Neural cell (in vitro differentiated cells): ENCODE data around the gene ZNF14.

ENCODE experiments used
- EZH2 ChIP-seq: fragments of 200-600, 300-800 bp; shearing (Covaris generic), sonication (generic); IDR thresholded peaks from 2 replicates; pipeline ENCODE4 v1.6.1; 2014; ENCODE audit warnings: antibody characterized with exemption, low read length, borderline replicate concordance, mild to moderate bottlenecking; ENCODE audit not compliant: insufficient read depth, poor library complexity, severe bottlenecking
- POLR2AphosphoS5 ChIP-seq: IDR thresholded peaks from 2 replicates; pipeline ENCODE4 v1.6.1; 2012
- TF ChIP-seq, protein P1 (sequence below): fragments of 450-650 bp; IDR thresholded peaks from 2 replicates; pipeline ENCODE4 v1.5.1; 2014; ENCODE audit warnings: antibody characterized with exemption, mild to moderate bottlenecking, moderate library complexity; ENCODE audit not compliant: poor library complexity, severe bottlenecking

DNA sequence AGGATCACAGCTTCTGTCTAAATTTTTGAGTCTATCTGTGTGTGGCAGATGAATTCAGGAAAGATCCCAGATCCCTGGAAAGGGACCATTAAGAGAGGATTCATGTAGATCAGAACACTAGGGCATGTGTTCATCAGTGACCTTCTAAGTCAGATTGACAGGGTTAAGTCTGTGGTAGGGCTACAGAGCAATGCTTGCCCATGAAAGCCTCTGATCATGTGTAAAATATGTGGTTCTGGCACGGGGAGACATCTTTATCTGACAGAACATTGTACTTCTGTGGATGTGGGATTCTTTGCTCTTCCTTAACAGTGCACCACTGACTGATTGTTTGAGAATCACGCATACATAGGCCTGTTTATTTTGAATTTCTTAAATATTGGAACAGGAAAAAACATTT, 45.8 kb upstream of the ZNF14 start:
- TF ChIP-seq POLR2AphosphoS5 (no peak), EZH2 (no peak)
- TF ChIP-seq, protein P1, sequence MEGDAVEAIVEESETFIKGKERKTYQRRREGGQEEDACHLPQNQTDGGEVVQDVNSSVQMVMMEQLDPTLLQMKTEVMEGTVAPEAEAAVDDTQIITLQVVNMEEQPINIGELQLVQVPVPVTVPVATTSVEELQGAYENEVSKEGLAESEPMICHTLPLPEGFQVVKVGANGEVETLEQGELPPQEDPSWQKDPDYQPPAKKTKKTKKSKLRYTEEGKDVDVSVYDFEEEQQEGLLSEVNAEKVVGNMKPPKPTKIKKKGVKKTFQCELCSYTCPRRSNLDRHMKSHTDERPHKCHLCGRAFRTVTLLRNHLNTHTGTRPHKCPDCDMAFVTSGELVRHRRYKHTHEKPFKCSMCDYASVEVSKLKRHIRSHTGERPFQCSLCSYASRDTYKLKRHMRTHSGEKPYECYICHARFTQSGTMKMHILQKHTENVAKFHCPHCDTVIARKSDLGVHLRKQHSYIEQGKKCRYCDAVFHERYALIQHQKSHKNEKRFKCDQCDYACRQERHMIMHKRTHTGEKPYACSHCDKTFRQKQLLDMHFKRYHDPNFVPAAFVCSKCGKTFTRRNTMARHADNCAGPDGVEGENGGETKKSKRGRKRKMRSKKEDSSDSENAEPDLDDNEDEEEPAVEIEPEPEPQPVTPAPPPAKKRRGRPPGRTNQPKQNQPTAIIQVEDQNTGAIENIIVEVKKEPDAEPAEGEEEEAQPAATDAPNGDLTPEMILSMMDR, result no peak
